T-helper 1 cell treated with Interleukin-12 subunit alpha and Interleukin-12 subunit beta and Interleukin-4 antibody, amounts not matched to agents 30 μg/mL and 1 μg/mL, for 36 hours (primary cell): Measurements from ENCODE around the gene DGCR8.

ENCODE experiments used
- H3K27ac Mint-ChIP-seq: one replicate; pipeline ENCODE4 v1.8.0; 2021; ENCODE audit warnings: mild to moderate bottlenecking, mixed read lengths
- H3K27me3 Mint-ChIP-seq: one replicate; pipeline ENCODE4 v1.8.0; 2021; ENCODE audit warnings: low read depth, mixed read lengths
- H3K36me3 Mint-ChIP-seq: one replicate; pipeline ENCODE4 v1.8.0; 2021; ENCODE audit warnings: low read depth, mixed read lengths
- H3K4me1 Mint-ChIP-seq: one replicate; pipeline ENCODE4 v1.8.0; 2021; ENCODE audit warnings: low read depth, mixed read lengths
- H3K4me3 Mint-ChIP-seq: one replicate; pipeline ENCODE4 v1.8.0; 2021; ENCODE audit warnings: mild to moderate bottlenecking, moderate library complexity, mixed read lengths
- H3K9me3 Mint-ChIP-seq: one replicate; pipeline ENCODE4 v1.8.0; 2021; ENCODE audit warnings: mixed read lengths

The DGCR8 gene

GRCh38 chr22:20102203-20102780 lies 22.3 kb downstream of the DGCR8 start:
- H3K27me3 Mint-ChIP-seq: no peaks in the 10 kb centered on the region
- H3K27ac Mint-ChIP-seq: peak overlapping the region; percentile 66
- H3K9me3 Mint-ChIP-seq: no peaks in the 10 kb centered on the region
- H3K4me3 Mint-ChIP-seq: peak overlapping the region; percentile 25
- H3K36me3 Mint-ChIP-seq: peaks cover 36% of the 10 kb centered on the region
- H3K4me1 Mint-ChIP-seq: peaks cover 41% of the 10 kb centered on the region

- Mint-ChIP-seq H3K27me3 (no peaks in the 10 kb centered on the region), H3K27ac (no peak overlapping the region), H3K9me3 (no peaks in the 10 kb centered on the region), H3K36me3 (peaks cover 27% of the 10 kb centered on the region), H3K4me1 (peaks cover 18% of the 10 kb centered on the region), H3K4me3 (no peak overlapping the region)
Measured at GRCh38 chr22:20105456-20106204, 25.6 kb downstream of the DGCR8 start.

GRCh38 chr22:20106205-20106848 lies 26.3 kb downstream of the DGCR8 start:
- no peak overlapping the region for H3K4me3 Mint-ChIP-seq
- H3K27ac Mint-ChIP-seq: no peak overlapping the region
- H3K27me3 Mint-ChIP-seq: no peaks in the 10 kb centered on the region
- peaks cover 28% of the 10 kb centered on the region for H3K36me3 Mint-ChIP-seq
- H3K4me1 Mint-ChIP-seq: peaks cover 15% of the 10 kb centered on the region
- H3K9me3 Mint-ChIP-seq: no peaks in the 10 kb centered on the region

- Mint-ChIP-seq H3K36me3 (peaks cover 28% of the 10 kb centered on the region), H3K9me3 (no peaks in the 10 kb centered on the region), H3K4me3 (no peak overlapping the region), H3K27me3 (no peaks in the 10 kb centered on the region), H3K4me1 (peaks cover 15% of the 10 kb centered on the region), H3K27ac (no peak overlapping the region)
Measured at GRCh38 chr22:20106849-20107237, 26.8 kb downstream of the DGCR8 start.

GRCh38 chr22:20107471-20107901 lies 27.4 kb downstream of the DGCR8 start:
- Mint-ChIP-seq H3K9me3 (no peaks in the 10 kb centered on the region), H3K36me3 (peaks cover 24% of the 10 kb centered on the region), H3K27ac (no peak overlapping the region), H3K4me1 (peaks cover 13% of the 10 kb centered on the region), H3K27me3 (no peaks in the 10 kb centered on the region), H3K4me3 (no peak overlapping the region)

- no peak overlapping the region for H3K4me3 Mint-ChIP-seq
- H3K4me1 Mint-ChIP-seq: peaks cover 11% of the 10 kb centered on the region
- H3K27me3 Mint-ChIP-seq: no peaks in the 10 kb centered on the region
- H3K36me3 Mint-ChIP-seq: peaks cover 22% of the 10 kb centered on the region
- no peaks in the 10 kb centered on the region for H3K9me3 Mint-ChIP-seq
- peak overlapping the region; percentile 3 for H3K27ac Mint-ChIP-seq
Measured at GRCh38 chr22:20107951-20108756, 28.1 kb downstream of the DGCR8 start.

- H3K36me3 Mint-ChIP-seq: peaks cover 17% of the 10 kb centered on the region
- no peaks in the 10 kb centered on the region for H3K9me3 Mint-ChIP-seq
- H3K4me3 Mint-ChIP-seq: no peak overlapping the region
- no peak overlapping the region for H3K27ac Mint-ChIP-seq
- H3K4me1 Mint-ChIP-seq: peaks cover 7% of the 10 kb centered on the region
- H3K27me3 Mint-ChIP-seq: no peaks in the 10 kb centered on the region
Measured at GRCh38 chr22:20108757-20109230, 28.8 kb downstream of the DGCR8 start.

GRCh38 chr22:20109411-20110358 lies 29.6 kb downstream of the DGCR8 start:
- peaks cover 22% of the 10 kb centered on the region for H3K36me3 Mint-ChIP-seq
- H3K9me3 Mint-ChIP-seq: no peaks in the 10 kb centered on the region
- no peak overlapping the region for H3K27ac Mint-ChIP-seq
- H3K4me1 Mint-ChIP-seq: peaks cover 9% of the 10 kb centered on the region
- no peaks in the 10 kb centered on the region for H3K27me3 Mint-ChIP-seq
- no peak overlapping the region for H3K4me3 Mint-ChIP-seq

- H3K9me3 Mint-ChIP-seq: no peaks in the 10 kb centered on the region
- peaks cover 12% of the 10 kb centered on the region for H3K4me1 Mint-ChIP-seq
- no peaks in the 10 kb centered on the region for H3K27me3 Mint-ChIP-seq
- H3K36me3 Mint-ChIP-seq: peaks cover 26% of the 10 kb centered on the region
- H3K27ac Mint-ChIP-seq: peak overlapping the region; percentile 41
- H3K4me3 Mint-ChIP-seq: no peak overlapping the region
Measured at GRCh38 chr22:20110359-20110985, 30.4 kb downstream of the DGCR8 start.

GRCh38 chr22:20111045-20111688 lies 31.1 kb downstream of the DGCR8 start:
- H3K27me3 Mint-ChIP-seq: no peaks in the 10 kb centered on the region
- H3K9me3 Mint-ChIP-seq: no peaks in the 10 kb centered on the region
- H3K36me3 Mint-ChIP-seq: peaks cover 26% of the 10 kb centered on the region
- peak overlapping the region; percentile 55 for H3K27ac Mint-ChIP-seq
- H3K4me1 Mint-ChIP-seq: peaks cover 12% of the 10 kb centered on the region
- no peak overlapping the region for H3K4me3 Mint-ChIP-seq

GRCh38 chr22:20111689-20112622 lies 31.9 kb downstream of the DGCR8 start:
- no peak overlapping the region for H3K4me3 Mint-ChIP-seq
- H3K4me1 Mint-ChIP-seq: peaks cover 13% of the 10 kb centered on the region
- no peak overlapping the region for H3K27ac Mint-ChIP-seq
- H3K36me3 Mint-ChIP-seq: peaks cover 27% of the 10 kb centered on the region
- no peaks in the 10 kb centered on the region for H3K9me3 Mint-ChIP-seq
- H3K27me3 Mint-ChIP-seq: no peaks in the 10 kb centered on the region
